CD4-positive, alpha-beta memory T cell (primary cell): ENCODE measurements around the gene RABL2A. TPM values are rescaled to one million over a fixed set of nuclear protein-coding genes. Genes with fewer than 3 reads are reported as not detected.
"Not testable (repeated sequence)": the region's sequence is repeated elsewhere in the genome, so short reads cannot be mapped to it uniquely, and the experiment has no call there.

Experiments used
- CTCF ChIA-PET: fragments of 350-600 bp; sonication (Branson Sonifier 250); formaldehyde crosslinking; loops from one replicate; lab custom pipeline; 2021; ENCODE audit warnings: inconsistent platforms; ENCODE audit not compliant: partially characterized antibody; lab: Charles Lee
- POLR2A ChIA-PET: fragments of 350-600 bp; sonication (Branson Sonifier 250); formaldehyde crosslinking; loops from one replicate; lab custom pipeline; 2021; ENCODE audit not compliant: partially characterized antibody; lab: Charles Lee
- DNase-seq, 5 donors: peaks; one replicate each; pipeline versions ENCODE4 v3.0.0 to v3.0.0-alpha.2; 2020 to 2022; ENCODE audit warnings: mixed read lengths in 1 of 5
- H3K27ac ChIP-seq: one replicate; pipeline ENCODE4 v1.7.0; 2013; ENCODE audit warnings: low read depth, low read length
- H3K27me3 ChIP-seq: 2 replicates; pipeline ENCODE4 v1.7.0; 2013; ENCODE audit warnings: mild to moderate bottlenecking, low read length, moderate library complexity; ENCODE audit not compliant: insufficient read depth
- H3K36me3 ChIP-seq: 2 replicates; pipeline ENCODE4 v1.7.0; 2013; ENCODE audit warnings: mild to moderate bottlenecking, low read length, moderate library complexity; ENCODE audit not compliant: insufficient read depth
- H3K4me1 ChIP-seq: 2 replicates; pipeline ENCODE4 v1.7.0; 2013; ENCODE audit warnings: mild to moderate bottlenecking, low read length, moderate library complexity; ENCODE audit not compliant: insufficient read depth
- H3K4me3 ChIP-seq, 2 donors: one replicate each; pipeline ENCODE4 v1.7.0; 2013; ENCODE audit warnings: low read length in 2 of 2, mild to moderate bottlenecking in 1 of 2
- H3K9me3 ChIP-seq, 2 donors: one replicate each; pipeline ENCODE4 v1.7.0; 2013; ENCODE audit warnings: low read length in 2 of 2, control low read depth in 1 of 2; ENCODE audit not compliant: control insufficient read depth in 1 of 2
- H3K27ac Mint-ChIP-seq, 7 donors: one replicate each; pipeline ENCODE4 v1.8.0; 2020 to 2021; ENCODE audit warnings: mixed read lengths in 7 of 7, mild to moderate bottlenecking in 6 of 7, inconsistent platforms in 3 of 7, moderate library complexity in 3 of 7
- H3K27me3 Mint-ChIP-seq, 2 donors: one replicate each; pipeline ENCODE4 v1.8.0; 2020 to 2021; ENCODE audit warnings: mixed read lengths in 2 of 2
- H3K36me3 Mint-ChIP-seq, 2 donors: one replicate each; pipeline ENCODE4 v1.8.0; 2020 to 2021; ENCODE audit warnings: mixed read lengths in 2 of 2, inconsistent platforms in 1 of 2, mild to moderate bottlenecking in 1 of 2
- H3K4me1 Mint-ChIP-seq, 4 donors: one replicate each; pipeline ENCODE4 v1.8.0; 2020 to 2021; ENCODE audit warnings: mixed read lengths in 4 of 4, mild to moderate bottlenecking in 1 of 4
- H3K4me3 Mint-ChIP-seq, 8 donors: one replicate each; pipeline ENCODE4 v1.8.0; 2020 to 2021; ENCODE audit warnings: mixed read lengths in 8 of 8, mild to moderate bottlenecking in 7 of 8, moderate library complexity in 6 of 8, inconsistent platforms in 3 of 8
- H3K9me3 Mint-ChIP-seq, 8 donors: one replicate each; pipeline ENCODE4 v1.8.0; 2020 to 2021; ENCODE audit warnings: mixed read lengths in 8 of 8, mild to moderate bottlenecking in 5 of 8, inconsistent platforms in 3 of 8, moderate library complexity in 1 of 8
- intact Hi-C: fragments of 100-400 bp; cut with micrococcal nuclease; formaldehyde crosslinking; loops from one replicate; pipeline ENCODE4 v1.15.1; 2023
- polyA plus RNA-seq, 2 donors: library from polyadenylated mRNA; unstranded; fragments of 300-500 nt; fragmentation: Illumina TruSeq; gene quantifications; one replicate each; pipeline ENCODE4 v1.2.3, GENCODE V29; 2021
- total RNA-seq, 2 experiments: library from RNA; stranded (reverse); gene quantifications; one replicate each; pipeline ENCODE4 v1.2.3, GENCODE V29; 2021

The RABL2A gene
- total and polyA plus RNA-seq, 4 experiments from 2014 or later = 10.0 to 47.3 (median 28.5) TPM

DNA sequence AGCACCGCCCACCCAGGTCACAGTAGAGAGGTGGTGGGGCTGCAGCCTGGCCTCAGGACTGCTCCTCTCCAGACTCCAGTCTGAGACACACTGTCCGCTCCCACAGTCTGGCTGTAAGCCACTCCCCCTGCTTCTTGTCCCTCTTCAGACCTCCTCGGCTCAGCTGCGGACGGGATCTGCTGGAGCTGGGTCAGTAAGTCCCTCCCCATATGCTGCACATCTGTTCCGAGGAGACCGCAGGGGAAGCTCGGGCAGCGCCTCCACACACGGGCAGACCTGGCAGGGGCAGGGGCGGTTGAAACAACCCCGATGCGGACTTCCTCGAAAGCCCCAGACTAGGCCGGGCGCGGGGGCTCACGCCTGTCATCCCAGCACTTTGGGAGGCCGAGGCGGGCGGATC, 41.9 kb downstream of the RABL2A start:
- intact Hi-C loops, H3K9me3 Mint-ChIP-seq, H3K4me1 Mint-ChIP-seq, H3K4me1 ChIP-seq, H3K36me3 Mint-ChIP-seq, H3K27ac ChIP-seq, POLR2A ChIA-PET, H3K9me3 ChIP-seq, H3K27me3 ChIP-seq, H3K4me3 Mint-ChIP-seq, H3K4me3 ChIP-seq, H3K27ac Mint-ChIP-seq, H3K36me3 ChIP-seq, H3K27me3 Mint-ChIP-seq, DNase-seq, CTCF ChIA-PET: not testable (repeated sequence)

- Histone ChIP-seq H3K27ac (no peak overlapping the region), H3K4me3 (no peak overlapping the region), H3K4me1 (no peaks in the 10 kb centered on the region), H3K27me3 (no peaks in the 10 kb centered on the region), H3K9me3 (no peaks in the 10 kb centered on the region), H3K36me3 (no peaks in the 10 kb centered on the region)
- Mint-ChIP-seq H3K27me3 (peaks cover 0 to 2% of the 10 kb centered on the region in 2 donors), H3K4me3 (no peak overlapping the region), H3K9me3 (no peaks in the 10 kb centered on the region), H3K27ac (no peak overlapping the region), H3K36me3 (no peaks in the 10 kb centered on the region), H3K4me1 (no peaks in the 10 kb centered on the region)
- POLR2A ChIA-PET = no interaction called here
- intact Hi-C loops = no loop called here
- no peak for DNase-seq
- CTCF ChIA-PET = no interaction called here
These were observed 45.4 kb downstream of the RABL2A start for GRCh38 chr2:113672326-113672932.

GRCh38 chr2:113675875-113676274, 48.8 kb downstream of the RABL2A start:
- Histone ChIP-seq H3K27me3 (no peaks in the 10 kb centered on the region), H3K27ac (no peak overlapping the region), H3K4me3 (no peak overlapping the region), H3K9me3 (no peaks in the 10 kb centered on the region), H3K36me3 (no peaks in the 10 kb centered on the region), H3K4me1 (no peaks in the 10 kb centered on the region)
- Mint-ChIP-seq H3K9me3 (no peaks in the 10 kb centered on the region), H3K36me3 (no peaks in the 10 kb centered on the region), H3K27ac (no peak overlapping the region), H3K4me3 (no peak overlapping the region), H3K4me1 (peaks cover 0 to 6% (median 0%) of the 10 kb centered on the region in 4 donors), H3K27me3 (peaks cover 1 to 6% of the 10 kb centered on the region in 2 donors)
- CTCF ChIA-PET = interaction anchor here (0.8 kb wide), 1 partner anchor 31 kb away, joined by 3 read pairs; no protein-coding TSS in a partner anchor
- POLR2A ChIA-PET = no interaction called here
- DNase-seq = no peak
- intact Hi-C loops = no loop called here

DNA sequence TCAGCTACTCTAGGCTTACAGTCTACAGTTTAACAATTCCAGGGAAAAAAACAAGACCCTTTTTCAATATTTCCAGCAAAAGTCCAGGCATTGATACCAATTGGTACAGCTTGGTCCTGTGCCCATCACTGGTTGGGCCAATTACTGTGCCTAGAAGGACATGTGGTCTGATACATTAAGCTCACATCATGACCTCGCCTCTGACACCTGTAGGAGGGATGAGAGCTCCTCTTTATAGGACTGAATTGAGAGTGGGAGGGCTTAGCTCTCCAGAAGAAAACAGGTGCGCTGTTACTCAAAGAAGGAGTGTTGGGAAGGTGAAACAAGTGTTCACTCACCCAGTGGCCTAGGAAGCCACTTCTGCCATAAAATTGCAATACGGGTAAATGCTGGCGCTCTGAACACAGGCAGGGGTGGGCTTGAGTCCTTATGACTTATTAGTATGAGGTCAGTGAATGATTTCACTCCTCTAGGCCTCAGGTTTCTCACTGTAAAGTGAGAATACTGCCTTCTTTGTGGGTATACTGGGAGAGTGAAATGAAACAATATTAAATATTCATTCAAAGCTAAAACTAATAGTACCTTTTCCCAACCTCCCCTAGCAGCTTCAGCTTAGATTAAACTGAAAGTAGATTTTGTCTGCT, 49.7 kb downstream of the RABL2A start:
- H3K36me3 Mint-ChIP-seq = no peaks in the 10 kb centered on the region
- H3K4me1 Mint-ChIP-seq = peaks cover 0 to 6% (median 0%) of the 10 kb centered on the region in 4 donors
- no peaks in the 10 kb centered on the region for H3K36me3 ChIP-seq
- no peaks in the 10 kb centered on the region for H3K27me3 ChIP-seq
- no peaks in the 10 kb centered on the region for H3K9me3 Mint-ChIP-seq
- no peak overlapping the region for H3K4me3 ChIP-seq
- H3K27ac ChIP-seq = no peak overlapping the region
- no peak overlapping the region for H3K4me3 Mint-ChIP-seq
- H3K4me1 ChIP-seq = no peaks in the 10 kb centered on the region
- DNase-seq = no peak
- H3K27ac Mint-ChIP-seq = no peak overlapping the region
- H3K27me3 Mint-ChIP-seq = peaks cover 1 to 6% of the 10 kb centered on the region in 2 donors
- CTCF ChIA-PET = interaction anchor here (0.8 kb wide), 1 partner anchor 30 kb away, joined by 3 read pairs; no protein-coding TSS in a partner anchor
- POLR2A ChIA-PET = no interaction called here
- intact Hi-C loops = no loop called here
- H3K9me3 ChIP-seq = no peaks in the 10 kb centered on the region

DNA sequence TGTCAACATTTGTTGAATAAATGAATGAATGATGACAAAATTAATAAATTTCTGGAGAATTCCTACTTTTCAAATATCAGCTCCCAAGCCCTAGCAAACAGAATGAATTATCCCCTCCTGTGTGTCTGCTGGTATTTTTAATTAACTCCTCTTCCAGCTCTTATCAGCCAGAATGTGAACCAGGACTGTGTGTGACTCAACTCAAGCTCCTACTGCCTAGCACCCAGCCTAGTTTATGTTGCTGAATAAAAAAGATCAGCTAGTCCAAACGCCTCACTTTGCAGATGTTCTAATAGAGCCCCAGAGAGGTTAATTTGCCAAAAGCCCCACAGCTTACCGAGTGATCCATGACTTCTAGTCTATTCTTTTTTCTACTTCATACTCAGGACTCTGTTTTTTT, 50.3 kb downstream of the RABL2A start:
- no peak overlapping the region for H3K27ac Mint-ChIP-seq
- intact Hi-C loops = no loop called here

DNA sequence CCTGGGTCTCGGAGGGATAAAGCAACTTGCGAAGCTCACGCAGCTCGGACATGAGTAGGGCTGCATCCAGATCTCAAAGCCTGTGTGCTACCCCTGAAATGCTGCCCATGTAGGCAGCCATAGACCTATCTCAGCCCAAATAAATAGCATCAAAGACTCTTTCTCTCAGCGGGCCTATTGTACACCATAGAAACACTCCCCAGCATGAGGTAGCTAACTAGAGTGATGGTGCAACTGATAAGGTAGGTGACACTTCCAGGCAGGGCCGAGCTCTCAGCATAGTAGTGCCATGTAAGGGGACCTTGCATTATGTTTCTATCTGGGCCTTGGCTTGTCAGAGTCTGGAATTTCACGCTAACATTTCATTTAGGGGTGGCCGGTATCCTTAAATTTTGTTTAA, 52.4 kb downstream of the RABL2A start:
- H3K4me3 ChIP-seq = no peak overlapping the region
- no peak overlapping the region for H3K4me3 Mint-ChIP-seq
- ChIA-PET CTCF (interaction anchor here (1.5 kb wide), 1 partner anchor 21 kb away, joined by 4 read pairs; no protein-coding TSS in a partner anchor), POLR2A (no interaction called here)
- no peak for DNase-seq
- H3K36me3 Mint-ChIP-seq = no peaks in the 10 kb centered on the region
- intact Hi-C loops = no loop called here
- H3K4me1 ChIP-seq = no peaks in the 10 kb centered on the region
- no peak overlapping the region for H3K27ac Mint-ChIP-seq
- peaks cover 0 to 6% (median 0%) of the 10 kb centered on the region in 4 donors for H3K4me1 Mint-ChIP-seq
- H3K27ac ChIP-seq = no peak overlapping the region
- H3K27me3 Mint-ChIP-seq = peaks cover 1 to 6% of the 10 kb centered on the region in 2 donors
- peaks cover 0 to 2% (median 0%) of the 10 kb centered on the region in 8 donors for H3K9me3 Mint-ChIP-seq
- H3K27me3 ChIP-seq = no peaks in the 10 kb centered on the region
- no peaks in the 10 kb centered on the region for H3K36me3 ChIP-seq
- no peaks in the 10 kb centered on the region for H3K9me3 ChIP-seq

More for the DNA sequence above, 50.3 kb downstream of the RABL2A start:
- CTCF ChIA-PET = no interaction called here
- Histone ChIP-seq H3K36me3 (no peaks in the 10 kb centered on the region), H3K4me3 (no peak overlapping the region), H3K9me3 (no peaks in the 10 kb centered on the region), H3K27ac (no peak overlapping the region), H3K27me3 (no peaks in the 10 kb centered on the region), H3K4me1 (no peaks in the 10 kb centered on the region)
- DNase-seq = no peak
- Mint-ChIP-seq H3K4me3 (no peak overlapping the region), H3K27me3 (peaks cover 1 to 6% of the 10 kb centered on the region in 2 donors), H3K9me3 (peaks cover 0 to 2% (median 0%) of the 10 kb centered on the region in 8 donors), H3K36me3 (no peaks in the 10 kb centered on the region), H3K4me1 (peaks cover 0 to 6% (median 0%) of the 10 kb centered on the region in 4 donors)
- POLR2A ChIA-PET = no interaction called here

DNA sequence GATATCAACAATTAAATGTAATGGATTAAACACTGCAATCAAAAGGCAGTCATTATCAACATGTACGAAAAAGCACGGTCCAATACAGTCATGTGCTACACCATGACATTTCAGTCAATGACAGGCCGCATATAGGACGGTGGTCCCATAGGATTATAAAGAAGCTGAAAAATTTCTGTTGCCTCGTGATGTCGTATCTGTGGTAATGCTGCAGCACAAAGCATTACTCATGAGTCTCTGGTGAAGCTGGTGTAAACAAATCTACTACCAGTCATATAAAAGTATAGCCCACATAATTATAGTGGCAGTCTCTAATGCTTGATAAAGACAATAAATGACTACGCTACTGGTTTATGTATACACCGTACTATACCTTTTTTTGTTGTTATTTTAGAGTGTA, 58.4 kb downstream of the RABL2A start:
- Histone ChIP-seq H3K27me3 (no peaks in the 10 kb centered on the region), H3K4me1 (no peaks in the 10 kb centered on the region), H3K4me3 (no peak overlapping the region), H3K36me3 (no peaks in the 10 kb centered on the region), H3K9me3 (no peaks in the 10 kb centered on the region), H3K27ac (no peak overlapping the region)
- Mint-ChIP-seq H3K4me1 (no peaks in the 10 kb centered on the region), H3K4me3 (no peak overlapping the region), H3K36me3 (no peaks in the 10 kb centered on the region), H3K27ac (no peak overlapping the region), H3K9me3 (peaks cover 0 to 2% (median 0%) of the 10 kb centered on the region in 8 donors), H3K27me3 (no peaks in the 10 kb centered on the region)
- no peak for DNase-seq
- POLR2A ChIA-PET = no interaction called here
- intact Hi-C loops = no loop called here
- CTCF ChIA-PET = interaction anchor here (1.5 kb wide), 1 partner anchor 9 kb away, joined by 3 read pairs; no protein-coding TSS in a partner anchor
